PFSK-1 (cell line): Measurements from ENCODE around the gene SYMPK.

Experiments used
- POLR2AphosphoS5 ChIP-seq: IDR thresholded peaks from 2 replicates; pipeline ENCODE4 v1.6.1; 2012; ENCODE audit warnings: low read depth, mild to moderate bottlenecking, control low read depth, low read length, moderate library complexity
- REST ChIP-seq, 2 experiments: IDR thresholded peaks; 2 replicates each; pipeline versions ENCODE4 v1.6.1 to v1.8.0; 2011 to 2012; ENCODE audit warnings: low read depth in 2 of 2, low read length in 2 of 2, control low read depth in 1 of 2, inconsistent platforms in 1 of 2, mild to moderate bottlenecking in 1 of 2, moderate library complexity in 1 of 2; ENCODE audit not compliant: insufficient read depth in 1 of 2
- TAF1 ChIP-seq: IDR thresholded peaks from 2 replicates; pipeline ENCODE4 v1.6.1; 2012; ENCODE audit warnings: low read length, control low read depth, borderline replicate concordance; ENCODE audit not compliant: insufficient read depth

GRCh38 chr19:45860359-45861259 lies 2.3 kb downstream of the SYMPK start:
- TF ChIP-seq TAF1 = no peak
- no peak for TF ChIP-seq POLR2AphosphoS5
- TF ChIP-seq REST (IDR thresholded peaks at IDR 0.05; ENCODE audit: insufficient read depth in 1 of 2, low read depth in 2 of 2, low read length in 2 of 2) = no peak
